ENCODE measurements around the gene LRRC39.

DNA sequence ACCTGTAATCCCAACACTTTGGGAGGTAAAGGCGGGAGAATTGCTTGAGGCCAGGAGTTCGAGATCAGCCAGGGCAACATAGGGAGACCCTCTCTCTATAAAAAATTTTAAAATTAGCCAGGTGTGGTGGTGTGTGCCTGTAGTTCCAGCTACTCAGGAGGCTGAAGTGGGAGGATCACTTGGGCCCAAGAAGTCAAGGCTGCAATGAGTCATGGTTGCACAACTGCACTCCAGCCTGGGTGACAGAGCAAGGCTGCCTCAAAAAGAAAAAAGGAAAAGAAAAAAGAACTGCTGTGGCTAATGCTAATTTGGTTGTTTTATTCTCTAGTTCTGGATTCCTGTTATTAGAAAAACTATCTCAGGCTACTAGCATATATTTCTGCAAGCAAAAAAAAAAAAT is 41.8 kb upstream of the LRRC39 start:
- TF ChIP-seq, protein P1, sequence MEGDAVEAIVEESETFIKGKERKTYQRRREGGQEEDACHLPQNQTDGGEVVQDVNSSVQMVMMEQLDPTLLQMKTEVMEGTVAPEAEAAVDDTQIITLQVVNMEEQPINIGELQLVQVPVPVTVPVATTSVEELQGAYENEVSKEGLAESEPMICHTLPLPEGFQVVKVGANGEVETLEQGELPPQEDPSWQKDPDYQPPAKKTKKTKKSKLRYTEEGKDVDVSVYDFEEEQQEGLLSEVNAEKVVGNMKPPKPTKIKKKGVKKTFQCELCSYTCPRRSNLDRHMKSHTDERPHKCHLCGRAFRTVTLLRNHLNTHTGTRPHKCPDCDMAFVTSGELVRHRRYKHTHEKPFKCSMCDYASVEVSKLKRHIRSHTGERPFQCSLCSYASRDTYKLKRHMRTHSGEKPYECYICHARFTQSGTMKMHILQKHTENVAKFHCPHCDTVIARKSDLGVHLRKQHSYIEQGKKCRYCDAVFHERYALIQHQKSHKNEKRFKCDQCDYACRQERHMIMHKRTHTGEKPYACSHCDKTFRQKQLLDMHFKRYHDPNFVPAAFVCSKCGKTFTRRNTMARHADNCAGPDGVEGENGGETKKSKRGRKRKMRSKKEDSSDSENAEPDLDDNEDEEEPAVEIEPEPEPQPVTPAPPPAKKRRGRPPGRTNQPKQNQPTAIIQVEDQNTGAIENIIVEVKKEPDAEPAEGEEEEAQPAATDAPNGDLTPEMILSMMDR (conservative IDR thresholded peaks at IDR 0.05; ENCODE audit: low read depth, low read length): no peak
- TF ChIP-seq EZH2 (IDR thresholded peaks at IDR 0.05; ENCODE audit: borderline replicate concordance, low read depth, low read length, poor library complexity, severe bottlenecking): no peak
